Ishikawa (cell line): ENCODE data around the gene DAAM1.

Experiments used
- EGR1 ChIP-seq: IDR thresholded peaks from 2 replicates; pipeline ENCODE4 v1.6.1; 2012
- EP300 ChIP-seq: IDR thresholded peaks from 2 replicates; pipeline ENCODE4 v1.6.1; 2012; ENCODE audit warnings: borderline replicate concordance
- FOXM1 ChIP-seq: IDR thresholded peaks from 2 replicates; pipeline ENCODE4 v1.6.1; 2012; ENCODE audit warnings: low read depth, borderline replicate concordance
- NFIC ChIP-seq: IDR thresholded peaks from 2 replicates; pipeline ENCODE4 v1.6.1; 2012
- REST ChIP-seq: IDR thresholded peaks from 2 replicates; pipeline ENCODE4 v1.6.1; 2012; ENCODE audit warnings: low read depth, mild to moderate bottlenecking
- TAF1 ChIP-seq: IDR thresholded peaks from 2 replicates; pipeline ENCODE4 v1.6.1; 2012; ENCODE audit warnings: low read depth, mild to moderate bottlenecking
- TEAD4 ChIP-seq: IDR thresholded peaks from 2 replicates; pipeline ENCODE4 v1.6.1; 2012
- YY1 ChIP-seq: IDR thresholded peaks from 2 replicates; pipeline ENCODE4 v1.6.1; 2012; ENCODE audit warnings: low read depth
- ZBTB7A ChIP-seq: IDR thresholded peaks from 2 replicates; pipeline ENCODE4 v1.6.1; 2012; ENCODE audit warnings: low read depth
- TF ChIP-seq, protein P1 (sequence below): IDR thresholded peaks from 2 replicates; pipeline ENCODE4 v1.6.1; 2012
- TF ChIP-seq, protein P2 (sequence below): IDR thresholded peaks from 2 replicates; pipeline ENCODE4 v1.6.1; 2012

DNA sequence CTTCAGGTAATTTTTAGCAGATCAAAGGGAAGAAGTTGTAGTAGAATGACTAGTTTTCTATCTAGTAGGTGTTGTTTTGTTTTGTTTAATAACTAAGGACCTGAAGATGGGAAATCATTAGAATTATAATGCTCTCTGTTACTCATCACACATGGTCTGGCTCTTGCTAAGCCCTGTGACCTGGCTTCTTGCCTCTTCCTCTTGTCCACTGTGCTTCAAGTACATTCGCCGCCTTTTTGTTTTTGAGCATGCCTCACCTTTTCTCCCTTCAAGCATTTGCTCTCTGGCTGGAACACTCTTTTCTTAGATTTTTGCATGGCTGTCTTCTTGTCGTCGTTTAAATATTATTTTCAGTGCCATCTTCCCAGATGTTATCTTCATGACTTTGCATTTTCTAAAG is 47.7 kb downstream of the DAAM1 start:
- no peak for TF ChIP-seq ZBTB7A
- TF ChIP-seq YY1: no peak
- no peak for TF ChIP-seq EP300
- TF ChIP-seq REST: no peak
- no peak for TF ChIP-seq EGR1
- TF ChIP-seq, protein P1, sequence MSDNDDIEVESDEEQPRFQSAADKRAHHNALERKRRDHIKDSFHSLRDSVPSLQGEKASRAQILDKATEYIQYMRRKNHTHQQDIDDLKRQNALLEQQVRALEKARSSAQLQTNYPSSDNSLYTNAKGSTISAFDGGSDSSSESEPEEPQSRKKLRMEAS: no peak
- TF ChIP-seq, protein P2, sequence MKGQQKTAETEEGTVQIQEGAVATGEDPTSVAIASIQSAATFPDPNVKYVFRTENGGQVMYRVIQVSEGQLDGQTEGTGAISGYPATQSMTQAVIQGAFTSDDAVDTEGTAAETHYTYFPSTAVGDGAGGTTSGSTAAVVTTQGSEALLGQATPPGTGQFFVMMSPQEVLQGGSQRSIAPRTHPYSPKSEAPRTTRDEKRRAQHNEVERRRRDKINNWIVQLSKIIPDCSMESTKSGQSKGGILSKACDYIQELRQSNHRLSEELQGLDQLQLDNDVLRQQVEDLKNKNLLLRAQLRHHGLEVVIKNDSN: no peak
- no peak for TF ChIP-seq NFIC
- TF ChIP-seq TAF1: no peak
- no peak for TF ChIP-seq TEAD4
- no peak for TF ChIP-seq FOXM1
